Left lung (tissue), 10 donors: ENCODE results near the gene TMEM209. TPM values are rescaled to one million over a fixed set of nuclear protein-coding genes. Genes with fewer than 3 reads are reported as not detected.
"Not testable (repeated sequence)": the region's sequence is repeated elsewhere in the genome, so short reads cannot be mapped to it uniquely, and the experiment has no call there.

Experiments
- ATAC-seq: fragments of 200-7000 bp; cut with Tn5 transposase; one replicate; pipeline ENCODE4 v1.9.1; 2020; ENCODE audit warnings: moderate library complexity
- DNase-seq, 4 donors: peaks; one replicate each; pipeline ENCODE4 v3.0.0-alpha.2; 2013 to 2020
- H3K27ac ChIP-seq, 2 donors: fragments of 200-600 bp; sonication (generic) in 1 of 2; one replicate each; pipeline versions ENCODE4 v1.5.0 to v1.8.0; 2020 to 2021
- H3K27me3 ChIP-seq, 2 donors: fragments of 200-600 bp; sonication (generic) in 1 of 2; one replicate each; pipeline versions ENCODE4 v1.5.0 to v1.8.0; 2020 to 2021
- H3K36me3 ChIP-seq, 2 donors: fragments of 200-600 bp; sonication (generic) in 1 of 2; one replicate each; pipeline versions ENCODE4 v1.5.0 to v1.8.0; 2020 to 2021
- H3K4me1 ChIP-seq, 2 donors: fragments of 200-600 bp; one replicate each; pipeline ENCODE4 v1.8.0; 2021
- H3K4me3 ChIP-seq, 2 donors: fragments of 200-600 bp; sonication (generic) in 1 of 2; one replicate each; pipeline versions ENCODE4 v1.5.0 to v1.8.0; 2020 to 2021; ENCODE audit warnings: mild to moderate bottlenecking in 1 of 2
- H3K9me3 ChIP-seq, 2 donors: fragments of 200-600 bp; sonication (generic) in 1 of 2; one replicate each; pipeline versions ENCODE4 v1.5.0 to v1.8.0; 2020 to 2021
- intact Hi-C, 2 donors: fragments of 100-400 bp; cut with DNase I; formaldehyde crosslinking; loops; one replicate each; pipeline versions ENCODE4 v1.11.2 to v1.14.2; 2022
- polyA plus RNA-seq, 6 donors: library from polyadenylated mRNA; unstranded; fragments of 120-200 nt; gene quantifications; one replicate each; pipeline ENCODE4 v1.2.1, GENCODE V29; 2013; ENCODE audit not compliant: insufficient read length in 6 of 6
- total RNA-seq, 2 donors: library from RNA; stranded (reverse); fragmentation: NEBNext Ultra II Directional; extraction: Animal tissue kit (Norgen Biotek cat#: 25700); gene quantifications; one replicate each; pipeline ENCODE4 v1.2.1, GENCODE V29; 2021
- TF ChIP-seq, protein P1 (sequence below), 2 donors: fragments of 200-600 bp; sonication (generic) in 1 of 2; IDR thresholded peaks; one replicate each; pipeline versions ENCODE4 v1.5.0 to v1.8.0; 2021; ENCODE audit warnings: antibody characterized with exemption in 2 of 2
- donor health status: DM: no; HTN: yes; CAD: no.
- donor health status: DM: no; HTN: no; CAD: no.

The TMEM209 gene
- total and polyA plus RNA-seq, 8 donors: 18.8 to 23.5 (median 20.3) TPM

DNA sequence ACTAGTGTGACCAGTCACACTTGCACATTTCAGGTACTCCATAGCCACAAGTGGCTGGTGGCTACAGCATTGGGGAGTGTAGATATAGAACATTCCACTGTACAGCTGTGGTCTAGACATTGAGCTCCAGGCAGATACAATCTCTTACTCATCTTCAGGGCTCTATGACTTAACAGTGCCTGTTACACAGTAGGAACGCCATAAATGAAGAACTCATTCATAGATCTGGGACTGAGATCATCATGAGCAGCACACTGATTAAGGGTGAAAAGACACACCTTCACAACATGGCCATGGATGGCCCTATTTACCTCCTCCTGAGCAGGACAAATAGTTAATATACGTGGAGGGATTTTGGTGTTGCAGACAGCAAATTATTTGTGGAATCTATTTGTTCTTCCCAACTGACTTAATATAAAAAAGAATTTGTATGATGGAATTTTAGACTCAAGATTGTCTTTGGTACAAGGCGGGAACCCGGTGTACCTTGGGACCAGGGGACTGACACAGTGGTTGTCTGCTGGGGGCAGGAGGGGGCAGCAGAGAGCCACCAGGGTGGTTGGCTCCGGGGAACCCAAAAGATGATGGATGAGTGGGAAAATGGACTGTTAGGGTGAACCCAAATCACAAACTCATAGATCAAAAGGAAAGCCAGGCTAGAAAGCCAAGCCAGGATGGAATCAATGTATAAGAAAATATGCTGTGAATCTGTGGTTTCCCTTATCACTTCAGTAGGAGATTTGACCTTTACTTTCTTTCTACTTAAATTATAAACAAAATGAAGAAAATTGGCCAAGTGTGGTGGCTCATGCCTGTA, 37.2 kb upstream of the TMEM209 start:
- ATAC-seq (peak; percentile 92), DNase-seq (peak in 2 of 4 donors; percentile 13 to 35)
- Histone ChIP-seq H3K9me3 (no peaks in the 10 kb centered on the region), H3K4me1 (no peaks in the 10 kb centered on the region), H3K36me3 (no peaks in the 10 kb centered on the region), H3K27me3 (no peaks in the 10 kb centered on the region), H3K4me3 (no peak overlapping the region), H3K27ac (no peak overlapping the region)
- TF ChIP-seq, protein P1, sequence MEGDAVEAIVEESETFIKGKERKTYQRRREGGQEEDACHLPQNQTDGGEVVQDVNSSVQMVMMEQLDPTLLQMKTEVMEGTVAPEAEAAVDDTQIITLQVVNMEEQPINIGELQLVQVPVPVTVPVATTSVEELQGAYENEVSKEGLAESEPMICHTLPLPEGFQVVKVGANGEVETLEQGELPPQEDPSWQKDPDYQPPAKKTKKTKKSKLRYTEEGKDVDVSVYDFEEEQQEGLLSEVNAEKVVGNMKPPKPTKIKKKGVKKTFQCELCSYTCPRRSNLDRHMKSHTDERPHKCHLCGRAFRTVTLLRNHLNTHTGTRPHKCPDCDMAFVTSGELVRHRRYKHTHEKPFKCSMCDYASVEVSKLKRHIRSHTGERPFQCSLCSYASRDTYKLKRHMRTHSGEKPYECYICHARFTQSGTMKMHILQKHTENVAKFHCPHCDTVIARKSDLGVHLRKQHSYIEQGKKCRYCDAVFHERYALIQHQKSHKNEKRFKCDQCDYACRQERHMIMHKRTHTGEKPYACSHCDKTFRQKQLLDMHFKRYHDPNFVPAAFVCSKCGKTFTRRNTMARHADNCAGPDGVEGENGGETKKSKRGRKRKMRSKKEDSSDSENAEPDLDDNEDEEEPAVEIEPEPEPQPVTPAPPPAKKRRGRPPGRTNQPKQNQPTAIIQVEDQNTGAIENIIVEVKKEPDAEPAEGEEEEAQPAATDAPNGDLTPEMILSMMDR (IDR thresholded peaks at IDR 0.05): peak; percentile 64 to 65
- intact Hi-C loops: no loop called here

DNA sequence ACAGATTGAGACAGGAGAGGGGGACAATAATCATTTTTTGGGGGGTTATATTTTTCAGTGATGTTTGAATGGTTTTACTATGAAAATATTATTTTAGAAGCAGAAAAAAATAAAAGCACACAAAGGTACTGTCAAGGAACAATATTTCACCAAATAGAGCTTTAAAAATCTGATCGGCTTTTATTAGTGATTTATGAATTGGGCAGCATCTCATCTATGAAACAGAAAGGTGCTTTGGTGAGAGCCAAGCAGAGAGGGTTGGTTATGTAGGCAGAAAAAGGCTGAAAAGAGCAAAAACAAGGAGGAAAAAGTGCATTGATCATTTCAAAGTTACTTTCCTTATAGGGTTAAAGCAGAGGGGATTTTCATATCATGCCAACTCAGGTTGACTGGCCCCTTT, 35.0 kb upstream of the TMEM209 start:
- ATAC-seq (no peak), DNase-seq (no peak)
- intact Hi-C loops: no loop called here

DNA sequence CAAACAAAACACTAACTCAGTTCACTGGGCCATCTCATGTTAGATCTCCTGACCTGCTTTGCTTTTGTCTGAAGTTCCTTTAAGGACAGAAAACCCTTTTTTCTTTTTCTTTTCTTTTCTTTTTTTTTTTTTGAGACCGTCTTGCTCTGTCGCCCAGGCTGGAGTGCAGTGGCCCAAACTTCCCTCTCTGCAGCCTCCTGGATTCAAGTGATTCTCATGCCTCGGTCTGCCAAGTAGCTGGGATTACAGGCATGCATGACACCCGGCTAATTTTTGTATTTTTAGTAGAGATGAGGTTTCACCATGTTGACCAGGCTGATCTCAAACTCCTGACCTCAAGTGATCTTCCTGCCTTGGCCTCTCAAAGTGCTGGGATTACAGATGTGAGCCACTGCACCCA, 31.2 kb upstream of the TMEM209 start:
- intact Hi-C loops, ATAC-seq, H3K4me3 ChIP-seq, H3K4me1 ChIP-seq, DNase-seq, H3K9me3 ChIP-seq, H3K27ac ChIP-seq, H3K36me3 ChIP-seq, H3K27me3 ChIP-seq: not testable (repeated sequence)

More for the DNA sequence above, 35.0 kb upstream of the TMEM209 start:
- TF ChIP-seq, protein P1 (IDR thresholded peaks at IDR 0.05): no peak
- Histone ChIP-seq H3K27ac (no peak overlapping the region), H3K36me3 (no peaks in the 10 kb centered on the region), H3K27me3 (no peaks in the 10 kb centered on the region), H3K4me1 (no peaks in the 10 kb centered on the region), H3K4me3 (no peak overlapping the region), H3K9me3 (no peaks in the 10 kb centered on the region)

DNA sequence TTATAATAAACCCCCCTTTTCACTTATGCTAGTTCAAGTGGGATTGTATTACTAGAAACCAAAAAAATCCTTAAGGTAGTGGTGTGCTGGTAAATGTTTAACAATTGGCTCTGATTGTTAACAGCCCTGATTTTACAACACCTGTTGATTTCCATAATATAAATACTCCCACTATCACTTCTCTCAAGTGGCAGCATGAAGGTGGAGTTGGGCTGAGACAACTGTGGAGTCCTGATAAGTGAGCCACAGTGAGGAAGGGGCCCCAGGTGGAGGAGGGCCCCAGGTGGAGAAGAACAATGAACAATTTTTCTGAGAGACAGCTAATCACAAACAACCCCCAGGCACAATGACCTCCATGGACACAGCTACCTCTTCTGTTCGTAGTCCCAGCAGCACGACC, 28.9 kb upstream of the TMEM209 start:
- DNase-seq: no peak
- TF ChIP-seq, protein P1 (IDR thresholded peaks at IDR 0.05): no peak
- H3K4me1 ChIP-seq: no peaks in the 10 kb centered on the region
- intact Hi-C loops: no loop called here
- H3K27ac ChIP-seq: no peak overlapping the region
- no peaks in the 10 kb centered on the region for H3K36me3 ChIP-seq
- H3K9me3 ChIP-seq: no peaks in the 10 kb centered on the region
- no peak overlapping the region for H3K4me3 ChIP-seq
- no peak for ATAC-seq
- H3K27me3 ChIP-seq: no peaks in the 10 kb centered on the region

DNA sequence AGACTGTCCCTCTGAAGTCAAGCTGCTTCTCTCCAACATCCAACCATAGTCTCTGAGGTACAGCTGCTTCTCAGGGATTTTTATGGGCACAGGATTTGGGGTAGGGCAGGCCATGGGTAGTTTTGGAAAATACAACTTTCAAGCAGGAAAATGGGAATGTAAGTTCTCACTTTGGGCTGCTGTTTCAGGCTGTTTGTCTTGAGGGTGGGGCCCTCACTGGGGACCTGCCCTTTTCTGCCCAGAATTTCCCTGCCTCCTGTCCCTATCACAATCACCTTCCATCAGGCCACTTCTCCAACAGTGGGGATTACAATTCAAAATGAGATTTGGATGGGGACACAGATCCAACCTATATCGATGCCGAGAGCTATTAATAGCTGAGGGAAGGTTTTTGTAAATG, 27.0 kb upstream of the TMEM209 start:
- intact Hi-C loops: no loop called here
- H3K9me3 ChIP-seq: no peaks in the 10 kb centered on the region

More for the DNA sequence above, 27.0 kb upstream of the TMEM209 start:
- Histone ChIP-seq H3K27ac (no peak overlapping the region), H3K36me3 (no peaks in the 10 kb centered on the region), H3K4me1 (no peaks in the 10 kb centered on the region), H3K27me3 (no peaks in the 10 kb centered on the region), H3K4me3 (no peak overlapping the region)
- no peak for ATAC-seq
- TF ChIP-seq, protein P1 (IDR thresholded peaks at IDR 0.05): no peak
- DNase-seq: no peak
